Measurements from ENCODE around the gene MMADHC.

The MMADHC gene

DNA sequence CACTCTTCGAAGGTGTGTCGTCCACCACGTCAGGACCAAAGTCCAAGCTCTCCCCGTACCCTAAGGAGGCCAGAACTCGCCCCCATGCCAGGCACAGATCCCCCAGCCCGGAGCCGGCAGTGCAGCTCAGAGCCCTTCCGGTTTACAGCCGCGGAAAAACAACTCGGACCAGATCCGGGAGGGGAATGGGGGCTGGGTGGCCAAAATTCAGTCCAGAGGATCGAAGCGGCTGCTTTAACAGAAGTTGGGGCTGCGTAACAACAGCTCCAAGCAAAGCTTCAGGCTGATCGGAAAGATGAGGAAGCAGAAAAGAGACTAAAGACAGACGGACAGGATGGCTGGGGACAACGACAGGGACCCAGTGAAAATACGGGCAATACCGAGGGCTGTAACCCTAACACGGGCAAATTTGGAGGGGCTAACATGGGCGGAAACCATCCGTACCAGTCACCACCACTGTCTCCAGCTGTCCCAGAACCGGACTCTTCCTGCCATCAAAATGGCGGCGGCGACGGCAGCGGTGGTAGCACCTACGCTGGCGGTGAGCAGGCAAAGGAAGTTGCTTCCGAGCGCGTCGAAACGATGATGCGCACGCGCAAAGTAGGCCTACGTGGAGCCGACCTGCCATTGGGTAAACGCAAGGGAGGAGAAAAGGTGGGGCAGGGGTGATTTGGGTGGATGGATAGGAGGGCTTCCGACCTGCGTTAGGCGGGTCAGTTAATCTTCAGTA, at the start of gene MMADHC:
TSS of gene MMADHC (minus strand) at position 556 of the 730 bp plus-strand sequence. CDS start 678 bp downstream, outside the sequence.
- Mint-ChIP-seq H3K4me1 (peaks cover 50% of the 10 kb centered on the region), H3K9me3 (no peaks in the 10 kb centered on the region), H3K4me3 (peak within 1 kb of the TSS; percentile 98), H3K27me3 (peaks cover 9% of the 10 kb centered on the region), H3K27ac (peak within 1 kb of the TSS; percentile 98), H3K36me3 (peaks cover 13% of the 10 kb centered on the region)

DNA sequence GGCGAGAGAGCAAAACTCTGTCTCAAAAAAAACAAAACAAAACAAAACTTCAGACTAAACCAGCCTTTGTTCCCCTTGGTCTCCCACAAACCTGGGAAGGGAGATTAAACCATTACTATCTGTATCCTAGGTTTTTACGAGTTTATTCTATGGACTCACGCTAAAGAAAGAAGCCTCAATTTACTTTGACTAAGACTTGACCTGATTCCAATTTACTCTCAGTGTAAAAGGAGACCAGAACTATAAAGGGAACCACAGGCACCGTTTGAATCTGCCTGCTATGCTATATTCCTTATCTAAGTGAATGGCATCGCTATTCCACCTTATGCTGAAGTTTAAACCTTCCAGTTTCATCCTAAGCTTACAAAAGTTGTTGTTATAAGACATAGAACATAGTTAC, 46.5 kb upstream of the MMADHC start:
- no peak overlapping the region for H3K27ac Mint-ChIP-seq
- no peak overlapping the region for H3K4me3 Mint-ChIP-seq
- no peaks in the 10 kb centered on the region for H3K36me3 Mint-ChIP-seq
- H3K27me3 Mint-ChIP-seq = peaks cover 2% of the 10 kb centered on the region
- H3K4me1 Mint-ChIP-seq = no peaks in the 10 kb centered on the region
- H3K9me3 Mint-ChIP-seq = no peaks in the 10 kb centered on the region

- no peaks in the 10 kb centered on the region for H3K4me1 Mint-ChIP-seq
- H3K27ac Mint-ChIP-seq = no peak overlapping the region
- no peak overlapping the region for H3K4me3 Mint-ChIP-seq
- no peaks in the 10 kb centered on the region for H3K36me3 Mint-ChIP-seq
- H3K27me3 Mint-ChIP-seq = peaks cover 2% of the 10 kb centered on the region
- H3K9me3 Mint-ChIP-seq = no peaks in the 10 kb centered on the region
Observed at GRCh38 chr2:149630445-149630844, 42.9 kb upstream of the MMADHC start.

GRCh38 chr2:149629026-149629425, 41.5 kb upstream of the MMADHC start:
- H3K36me3 Mint-ChIP-seq = no peaks in the 10 kb centered on the region
- no peak overlapping the region for H3K4me3 Mint-ChIP-seq
- no peaks in the 10 kb centered on the region for H3K4me1 Mint-ChIP-seq
- no peak overlapping the region for H3K27ac Mint-ChIP-seq
- no peaks in the 10 kb centered on the region for H3K9me3 Mint-ChIP-seq
- peaks cover 5% of the 10 kb centered on the region for H3K27me3 Mint-ChIP-seq

- no peak overlapping the region for H3K27ac Mint-ChIP-seq
- H3K27me3 Mint-ChIP-seq = peaks cover 5% of the 10 kb centered on the region
- H3K4me3 Mint-ChIP-seq = no peak overlapping the region
- H3K9me3 Mint-ChIP-seq = no peaks in the 10 kb centered on the region
- no peaks in the 10 kb centered on the region for H3K36me3 Mint-ChIP-seq
- no peaks in the 10 kb centered on the region for H3K4me1 Mint-ChIP-seq
Observed at GRCh38 chr2:149627111-149627801, 39.7 kb upstream of the MMADHC start.

- H3K36me3 Mint-ChIP-seq = no peaks in the 10 kb centered on the region
- no peaks in the 10 kb centered on the region for H3K9me3 Mint-ChIP-seq
- H3K4me3 Mint-ChIP-seq = no peak overlapping the region
- H3K27me3 Mint-ChIP-seq = peaks cover 6% of the 10 kb centered on the region
- H3K4me1 Mint-ChIP-seq = no peaks in the 10 kb centered on the region
- no peak overlapping the region for H3K27ac Mint-ChIP-seq
Observed at GRCh38 chr2:149625671-149626070, 38.1 kb upstream of the MMADHC start.

- no peaks in the 10 kb centered on the region for H3K4me1 Mint-ChIP-seq
- no peak overlapping the region for H3K27ac Mint-ChIP-seq
- peaks cover 6% of the 10 kb centered on the region for H3K27me3 Mint-ChIP-seq
- H3K9me3 Mint-ChIP-seq = no peaks in the 10 kb centered on the region
- no peaks in the 10 kb centered on the region for H3K36me3 Mint-ChIP-seq
- no peak overlapping the region for H3K4me3 Mint-ChIP-seq
Observed at GRCh38 chr2:149625271-149625670, 37.7 kb upstream of the MMADHC start.

DNA sequence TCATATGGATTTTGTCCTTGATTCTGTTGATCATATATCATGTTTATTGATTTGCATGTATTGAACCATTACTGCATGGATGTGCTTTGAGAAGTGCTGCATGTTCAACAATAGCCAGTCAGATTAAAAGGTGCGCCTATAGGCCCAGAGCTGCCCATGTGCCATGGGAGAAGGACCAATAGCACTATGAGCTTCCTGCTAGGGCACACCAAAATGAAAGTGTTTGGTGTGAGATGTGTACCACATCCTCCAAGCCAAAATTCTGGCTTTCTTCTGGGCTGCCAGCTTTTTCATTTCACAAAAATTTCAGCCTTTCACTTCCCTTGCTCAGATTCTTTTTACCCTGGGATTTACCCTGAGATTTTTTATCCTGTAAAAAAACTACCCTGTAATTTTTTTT, 34.8 kb upstream of the MMADHC start:
- H3K27ac Mint-ChIP-seq = no peak overlapping the region
- peaks cover 4% of the 10 kb centered on the region for H3K27me3 Mint-ChIP-seq
- H3K36me3 Mint-ChIP-seq = no peaks in the 10 kb centered on the region
- no peaks in the 10 kb centered on the region for H3K9me3 Mint-ChIP-seq
- H3K4me3 Mint-ChIP-seq = no peak overlapping the region
- H3K4me1 Mint-ChIP-seq = no peaks in the 10 kb centered on the region

- no peaks in the 10 kb centered on the region for H3K9me3 Mint-ChIP-seq
Observed at GRCh38 chr2:149617476-149617875, 29.9 kb upstream of the MMADHC start.

DNA sequence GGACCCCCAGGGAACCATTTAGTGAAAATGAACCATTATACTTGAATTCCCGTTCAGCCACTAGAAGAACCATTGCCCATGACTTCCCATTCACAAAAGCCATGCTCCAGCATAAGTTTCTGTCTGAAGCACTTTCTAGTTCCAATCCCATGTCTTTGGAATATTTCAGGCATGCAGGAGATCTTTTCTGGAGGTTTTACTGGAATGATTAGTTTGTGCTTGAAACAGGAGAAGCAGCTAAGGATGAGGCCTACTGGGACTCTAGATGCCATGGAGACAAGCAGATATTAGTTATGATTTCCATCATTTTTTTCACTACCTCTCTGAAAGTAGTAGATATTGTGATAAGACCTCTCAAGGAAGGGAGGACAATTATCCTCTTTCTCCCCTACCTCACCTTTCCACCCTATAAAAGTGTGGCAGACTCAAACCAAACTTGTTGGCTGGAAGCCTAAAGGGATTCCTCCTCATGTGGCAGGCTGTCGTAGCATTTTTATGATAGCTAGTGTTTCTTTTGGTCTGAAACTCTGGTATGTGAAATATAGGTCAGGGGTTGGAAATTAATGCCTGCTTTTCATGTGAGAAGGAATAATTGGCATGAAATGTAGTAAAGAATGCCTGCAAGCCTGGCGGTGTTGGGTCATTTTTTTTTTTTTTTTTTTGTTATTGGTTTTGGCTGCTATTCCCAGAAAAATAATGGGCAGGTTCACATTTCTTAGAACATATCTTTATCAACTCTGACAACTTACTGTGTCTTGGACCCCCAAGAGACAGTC, 29.3 kb upstream of the MMADHC start:
- H3K4me3 Mint-ChIP-seq = no peak overlapping the region
- H3K9me3 Mint-ChIP-seq = no peaks in the 10 kb centered on the region
- no peaks in the 10 kb centered on the region for H3K4me1 Mint-ChIP-seq
- H3K27ac Mint-ChIP-seq = no peak overlapping the region
- no peaks in the 10 kb centered on the region for H3K36me3 Mint-ChIP-seq
- H3K27me3 Mint-ChIP-seq = peaks cover 1% of the 10 kb centered on the region

More at GRCh38 chr2:149617476-149617875, 29.9 kb upstream of the MMADHC start:
- Mint-ChIP-seq H3K36me3 (no peaks in the 10 kb centered on the region), H3K27ac (no peak overlapping the region), H3K4me3 (no peak overlapping the region), H3K4me1 (no peaks in the 10 kb centered on the region), H3K27me3 (peaks cover 1% of the 10 kb centered on the region)

GRCh38 chr2:149613704-149614103, 26.1 kb upstream of the MMADHC start:
- H3K36me3 Mint-ChIP-seq = no peaks in the 10 kb centered on the region
- no peak overlapping the region for H3K27ac Mint-ChIP-seq
- H3K4me3 Mint-ChIP-seq = no peak overlapping the region
- H3K9me3 Mint-ChIP-seq = no peaks in the 10 kb centered on the region
- H3K4me1 Mint-ChIP-seq = no peaks in the 10 kb centered on the region
- H3K27me3 Mint-ChIP-seq = peaks cover 3% of the 10 kb centered on the region

- Mint-ChIP-seq H3K9me3 (no peaks in the 10 kb centered on the region), H3K36me3 (no peaks in the 10 kb centered on the region), H3K4me1 (no peaks in the 10 kb centered on the region), H3K27me3 (peaks cover 3% of the 10 kb centered on the region), H3K27ac (no peak overlapping the region), H3K4me3 (no peak overlapping the region)
Observed at GRCh38 chr2:149612122-149612521, 24.5 kb upstream of the MMADHC start.

DNA sequence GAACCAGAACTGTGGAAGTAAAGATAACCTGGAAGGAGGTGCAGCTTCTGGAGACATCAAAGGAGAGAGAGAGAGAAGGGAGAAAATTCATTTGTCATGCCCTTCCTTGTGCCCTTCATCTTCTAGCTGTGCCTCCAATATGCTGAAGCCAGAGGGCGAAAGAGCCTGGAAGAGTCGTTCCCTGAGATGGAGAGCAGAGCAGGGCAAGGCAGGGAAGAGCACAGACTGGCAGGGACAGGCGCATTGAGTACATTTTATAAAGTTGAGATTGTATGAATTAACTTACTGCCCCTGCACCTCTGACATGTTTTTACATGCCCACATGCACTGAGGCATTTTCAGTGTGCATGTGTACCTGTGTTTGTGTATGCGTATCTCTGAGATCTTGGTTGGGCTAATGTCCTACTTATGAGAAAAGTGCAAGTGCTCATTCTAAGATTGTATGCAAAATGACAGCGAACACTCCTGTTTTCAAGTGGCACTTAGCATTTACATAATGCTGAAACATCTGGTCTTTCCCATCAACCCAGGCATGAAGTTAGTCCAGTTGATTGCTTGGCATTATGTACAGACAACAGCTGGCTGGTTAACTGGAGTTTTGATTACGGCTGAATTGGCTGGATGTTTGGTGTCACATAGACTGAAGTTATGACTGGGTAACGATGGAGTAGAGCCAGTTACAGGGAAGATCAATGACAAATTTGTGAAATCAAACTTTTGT, 23.7 kb upstream of the MMADHC start:
- Mint-ChIP-seq H3K4me1 (no peaks in the 10 kb centered on the region), H3K27ac (no peak overlapping the region), H3K4me3 (no peak overlapping the region), H3K27me3 (peaks cover 3% of the 10 kb centered on the region), H3K36me3 (no peaks in the 10 kb centered on the region), H3K9me3 (no peaks in the 10 kb centered on the region)

GRCh38 chr2:149606251-149606811, 18.8 kb upstream of the MMADHC start:
- H3K27ac Mint-ChIP-seq = no peak overlapping the region
- peaks cover 3% of the 10 kb centered on the region for H3K27me3 Mint-ChIP-seq
- H3K4me3 Mint-ChIP-seq = no peak overlapping the region
- H3K36me3 Mint-ChIP-seq = peaks cover 1% of the 10 kb centered on the region
- peaks cover 6% of the 10 kb centered on the region for H3K4me1 Mint-ChIP-seq
- no peaks in the 10 kb centered on the region for H3K9me3 Mint-ChIP-seq

GRCh38 chr2:149603248-149603647, 15.7 kb upstream of the MMADHC start:
- Mint-ChIP-seq H3K27me3 (no peaks in the 10 kb centered on the region), H3K4me1 (peaks cover 18% of the 10 kb centered on the region), H3K27ac (no peak overlapping the region), H3K36me3 (peaks cover 1% of the 10 kb centered on the region), H3K4me3 (no peak overlapping the region), H3K9me3 (no peaks in the 10 kb centered on the region)

All from activated naive CD4-positive, alpha-beta T cell treated with anti-CD3 and anti-CD28 coated beads, Interleukin-2, amount 50 U/mL, for 24 hours (primary cell).